ENCODE data around the gene FST. TPM values are rescaled to one million over a fixed set of nuclear protein-coding genes. Genes with fewer than 3 reads are reported as not detected.

FST gene
- total RNA-seq, 3 donors from 2014 or later (not counting 1 experiment from before 2014, with no cell fraction given) = not detected

- TF ChIP-seq CTCF (IDR thresholded peaks at IDR 0.05) = peak; percentile 32
- Mint-ChIP-seq H3K4me3 (peak overlapping the region; percentile 92), H3K9me3 (no peaks in the 10 kb centered on the region), H3K27ac (no peak overlapping the region), H3K4me1 (peaks cover 43 to 44% of the 10 kb centered on the region in 2 donors), H3K27me3 (ENCODE audit: low read depth in 2 of 2) (peaks cover 25 to 48% of the 10 kb centered on the region in 2 donors), H3K36me3 (peaks cover 8% of the 10 kb centered on the region)
- Histone ChIP-seq H3K4me3 (ENCODE audit: low read length) (no peak overlapping the region), H3K36me3 (ENCODE audit: control insufficient read depth, insufficient read depth, low read length) (no peaks in the 10 kb centered on the region), H3K27me3 (ENCODE audit: control insufficient read depth, insufficient read depth, low read length) (peaks cover 31% of the 10 kb centered on the region), H3K27ac (ENCODE audit: low read length) (no peak overlapping the region), H3K9me3 (ENCODE audit: control insufficient read depth, insufficient read depth, low read length) (no peaks in the 10 kb centered on the region), H3K4me1 (ENCODE audit: control insufficient read depth, insufficient read depth, low read length) (peaks cover 29% of the 10 kb centered on the region)
- peak in 1 of 3 donors; percentile 23 for ATAC-seq
- intact Hi-C loops (cut with micrococcal nuclease) = loop anchor here (10.0 kb wide), 1 partner anchor 746 kb away; no protein-coding TSS in a partner anchor
- peak in 1 of 2 donors; percentile 46 for DNase-seq
- 1% methylated on average over 26 of the region's 26 CpGs for WGBS (ENCODE audit: insufficient coverage)
These were observed 1.9 kb upstream of the FST start for GRCh38 chr5:53478411-53479044.

- H3K9me3 ChIP-seq (ENCODE audit: control insufficient read depth, insufficient read depth, low read length) = no peaks in the 10 kb centered on the region
- 4% methylated on average over 15 of the region's 15 CpGs for WGBS (ENCODE audit: insufficient coverage)
- H3K4me1 ChIP-seq (ENCODE audit: control insufficient read depth, insufficient read depth, low read length) = peaks cover 29% of the 10 kb centered on the region
- no peaks in the 10 kb centered on the region for H3K36me3 ChIP-seq (ENCODE audit: control insufficient read depth, insufficient read depth, low read length)
- intact Hi-C loops (cut with micrococcal nuclease) = loop anchor here (10.0 kb wide), 1 partner anchor 746 kb away; no protein-coding TSS in a partner anchor
- Mint-ChIP-seq H3K36me3 (peaks cover 8% of the 10 kb centered on the region), H3K9me3 (no peaks in the 10 kb centered on the region), H3K27me3 (ENCODE audit: low read depth in 2 of 2) (peaks cover 25 to 53% of the 10 kb centered on the region in 2 donors), H3K4me3 (peak overlapping the region; percentile 92), H3K4me1 (peaks cover 44 to 49% of the 10 kb centered on the region in 2 donors), H3K27ac (peak overlapping the region in 1 of 2 donors; percentile 41)
- TF ChIP-seq CTCF (IDR thresholded peaks at IDR 0.05) = no peak
- ATAC-seq = no peak
- peak overlapping the region; percentile 23 for H3K4me3 ChIP-seq (ENCODE audit: low read length)
- DNase-seq = no peak
- H3K27me3 ChIP-seq (ENCODE audit: control insufficient read depth, insufficient read depth, low read length) = peaks cover 34% of the 10 kb centered on the region
- no peak overlapping the region for H3K27ac ChIP-seq (ENCODE audit: low read length)
These were observed 1.3 kb upstream of the FST start for GRCh38 chr5:53479045-53479589.

DNA sequence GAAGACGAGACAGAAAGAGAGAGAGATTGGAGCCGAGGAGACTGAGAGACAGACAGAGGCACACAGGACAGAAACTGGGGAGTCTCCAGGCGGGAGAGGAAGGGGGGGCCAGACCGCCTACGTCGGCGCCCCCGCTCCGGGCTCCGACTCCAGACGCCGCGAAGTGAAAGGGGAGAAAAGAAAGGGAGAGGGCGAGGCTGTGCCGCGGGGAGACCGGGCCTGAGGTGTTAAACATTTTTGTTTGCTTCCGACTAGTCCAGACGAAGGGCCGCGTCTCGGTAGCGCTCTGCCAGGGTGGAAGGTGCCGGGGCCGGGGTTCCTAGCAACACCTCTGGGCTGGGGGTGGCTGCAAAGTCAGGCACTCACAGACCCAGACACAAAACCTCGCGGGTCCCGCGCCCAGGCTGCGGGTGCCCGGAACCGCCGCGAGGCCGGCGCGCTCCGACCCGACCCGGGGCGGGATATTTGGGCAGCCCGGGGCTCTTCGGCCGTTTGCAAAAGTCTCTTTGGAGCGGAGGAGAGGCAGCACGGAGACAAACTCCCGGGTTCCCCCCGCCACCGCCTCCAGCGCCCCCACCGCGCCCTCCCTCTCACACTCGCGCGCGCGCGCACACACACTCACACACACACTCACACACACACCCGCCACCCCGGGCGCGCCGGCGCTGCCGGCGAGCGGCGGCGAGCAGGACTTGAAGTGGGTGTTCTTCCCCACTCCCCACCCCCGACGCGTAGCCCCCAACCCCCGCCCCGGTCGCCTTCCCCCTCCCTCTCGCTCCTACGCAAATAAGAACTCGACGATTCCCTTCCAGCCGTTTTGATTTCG is 626 bp upstream of the FST start:
- ATAC-seq = peak in 2 of 3 donors; percentile 14 to 20
- peak in 1 of 2 donors; percentile 32 for DNase-seq
- no peak for TF ChIP-seq CTCF (IDR thresholded peaks at IDR 0.05)
- Histone ChIP-seq H3K27ac (ENCODE audit: low read length) (no peak overlapping the region), H3K4me3 (ENCODE audit: low read length) (peak overlapping the region; percentile 23), H3K36me3 (ENCODE audit: control insufficient read depth, insufficient read depth, low read length) (no peaks in the 10 kb centered on the region), H3K9me3 (ENCODE audit: control insufficient read depth, insufficient read depth, low read length) (no peaks in the 10 kb centered on the region), H3K4me1 (ENCODE audit: control insufficient read depth, insufficient read depth, low read length) (peaks cover 29% of the 10 kb centered on the region), H3K27me3 (ENCODE audit: control insufficient read depth, insufficient read depth, low read length) (peaks cover 35% of the 10 kb centered on the region)
- Mint-ChIP-seq H3K4me3 (peak overlapping the region; percentile 96), H3K9me3 (no peaks in the 10 kb centered on the region), H3K27ac (peak overlapping the region in 1 of 2 donors; percentile 41), H3K4me1 (peaks cover 44 to 49% of the 10 kb centered on the region in 2 donors), H3K27me3 (ENCODE audit: low read depth in 2 of 2) (peaks cover 25 to 54% of the 10 kb centered on the region in 2 donors), H3K36me3 (peaks cover 8% of the 10 kb centered on the region)
- intact Hi-C loops (cut with micrococcal nuclease) = loop anchor here (10.0 kb wide), 1 partner anchor 745 kb away; no protein-coding TSS in a partner anchor
- WGBS (ENCODE audit: insufficient coverage) = under 1% methylated on average over 68 of the region's 81 CpGs

Measured in natural killer cell (primary cell).